Muscle layer of colon (tissue), 2 donors: Measurements from ENCODE around the gene ADAM33.
A peak's percentile ranks its signal among the peaks of the same experiment; 100 is the strongest.

Source experiments
- H3K27ac ChIP-seq: one replicate; pipeline ENCODE4 v1.7.0; 2013; ENCODE audit warnings: low read depth, mild to moderate bottlenecking, low read length, moderate library complexity
- H3K27me3 ChIP-seq, 2 donors: one replicate each; pipeline ENCODE4 v1.7.0; 2013; ENCODE audit warnings: low read length in 2 of 2, mild to moderate bottlenecking in 2 of 2; ENCODE audit not compliant: insufficient read depth in 2 of 2, control insufficient read depth in 1 of 2
- H3K36me3 ChIP-seq: one replicate; pipeline ENCODE4 v1.7.0; 2013; ENCODE audit warnings: mild to moderate bottlenecking, low read length; ENCODE audit not compliant: insufficient read depth
- H3K4me1 ChIP-seq: one replicate; pipeline ENCODE4 v1.7.0; 2013; ENCODE audit warnings: mild to moderate bottlenecking, low read length; ENCODE audit not compliant: insufficient read depth
- H3K4me3 ChIP-seq, 2 donors: one replicate each; pipeline ENCODE4 v1.7.0; 2013; ENCODE audit warnings: low read length in 2 of 2, low read depth in 1 of 2, mild to moderate bottlenecking in 1 of 2, moderate library complexity in 1 of 2
- H3K9ac ChIP-seq: one replicate; pipeline ENCODE4 v1.7.0; 2013; ENCODE audit warnings: low read length
- H3K9me3 ChIP-seq: one replicate; pipeline ENCODE4 v1.7.0; 2013; ENCODE audit warnings: mild to moderate bottlenecking, low read length
- donor health status: abdominal sarcoma.
- donor health status: Adenocarcinoma of cecum.

ADAM33 gene

GRCh38 chr20:3694864-3695263 lies 13.1 kb upstream of the ADAM33 start:
- H3K4me3 ChIP-seq = no peak overlapping the region
- no peaks in the 10 kb centered on the region for H3K9me3 ChIP-seq
- no peaks in the 10 kb centered on the region for H3K4me1 ChIP-seq
- no peaks in the 10 kb centered on the region for H3K36me3 ChIP-seq
- no peaks in the 10 kb centered on the region for H3K27me3 ChIP-seq
- no peak overlapping the region for H3K27ac ChIP-seq
- H3K9ac ChIP-seq = no peak overlapping the region

- H3K36me3 ChIP-seq = no peaks in the 10 kb centered on the region
- no peaks in the 10 kb centered on the region for H3K9me3 ChIP-seq
- H3K27me3 ChIP-seq = no peaks in the 10 kb centered on the region
- H3K4me3 ChIP-seq = no peak overlapping the region
- H3K27ac ChIP-seq = no peak overlapping the region
- no peaks in the 10 kb centered on the region for H3K4me1 ChIP-seq
- H3K9ac ChIP-seq = no peak overlapping the region
Observed at GRCh38 chr20:3693376-3693775, 11.6 kb upstream of the ADAM33 start.

GRCh38 chr20:3692706-3693294 lies 11.0 kb upstream of the ADAM33 start:
- Histone ChIP-seq H3K4me1 (peaks cover 2% of the 10 kb centered on the region), H3K9ac (no peak overlapping the region), H3K27me3 (no peaks in the 10 kb centered on the region), H3K9me3 (no peaks in the 10 kb centered on the region), H3K4me3 (no peak overlapping the region), H3K27ac (no peak overlapping the region), H3K36me3 (no peaks in the 10 kb centered on the region)

GRCh38 chr20:3691897-3692296 lies 10.1 kb upstream of the ADAM33 start:
- Histone ChIP-seq H3K9ac (no peak overlapping the region), H3K27me3 (no peaks in the 10 kb centered on the region), H3K36me3 (no peaks in the 10 kb centered on the region), H3K27ac (no peak overlapping the region), H3K4me1 (peaks cover 11% of the 10 kb centered on the region), H3K9me3 (no peaks in the 10 kb centered on the region), H3K4me3 (no peak overlapping the region)

- Histone ChIP-seq H3K27ac (no peak overlapping the region), H3K36me3 (no peaks in the 10 kb centered on the region), H3K9me3 (no peaks in the 10 kb centered on the region), H3K9ac (no peak overlapping the region), H3K27me3 (no peaks in the 10 kb centered on the region), H3K4me1 (peaks cover 16% of the 10 kb centered on the region), H3K4me3 (no peak overlapping the region)
Observed at GRCh38 chr20:3691306-3691705, 9.5 kb upstream of the ADAM33 start.

- no peaks in the 10 kb centered on the region for H3K36me3 ChIP-seq
- H3K4me1 ChIP-seq = peaks cover 18% of the 10 kb centered on the region
- H3K9ac ChIP-seq = no peak overlapping the region
- H3K4me3 ChIP-seq = no peak overlapping the region
- no peaks in the 10 kb centered on the region for H3K9me3 ChIP-seq
- H3K27me3 ChIP-seq = no peaks in the 10 kb centered on the region
- no peak overlapping the region for H3K27ac ChIP-seq
Observed at GRCh38 chr20:3690413-3690812, 8.6 kb upstream of the ADAM33 start.

GRCh38 chr20:3689978-3690377 lies 8.2 kb upstream of the ADAM33 start:
- no peak overlapping the region for H3K9ac ChIP-seq
- H3K4me1 ChIP-seq = peaks cover 18% of the 10 kb centered on the region
- no peak overlapping the region for H3K4me3 ChIP-seq

GRCh38 chr20:3687655-3688054 lies 5.8 kb upstream of the ADAM33 start:
- Histone ChIP-seq H3K9me3 (no peaks in the 10 kb centered on the region), H3K4me1 (peaks cover 18% of the 10 kb centered on the region), H3K9ac (no peak overlapping the region), H3K27ac (peak overlapping the region; percentile 73), H3K27me3 (no peaks in the 10 kb centered on the region), H3K4me3 (peak overlapping the region in 1 of 2 donors; percentile 30), H3K36me3 (no peaks in the 10 kb centered on the region)

More at GRCh38 chr20:3689978-3690377, 8.2 kb upstream of the ADAM33 start:
- Histone ChIP-seq H3K36me3 (no peaks in the 10 kb centered on the region), H3K9me3 (no peaks in the 10 kb centered on the region), H3K27ac (no peak overlapping the region), H3K27me3 (no peaks in the 10 kb centered on the region)

- peaks cover 18% of the 10 kb centered on the region for H3K4me1 ChIP-seq
- peak overlapping the region in 1 of 2 donors; percentile 30 for H3K4me3 ChIP-seq
- H3K36me3 ChIP-seq = no peaks in the 10 kb centered on the region
- no peaks in the 10 kb centered on the region for H3K27me3 ChIP-seq
- H3K27ac ChIP-seq = peak overlapping the region; percentile 83
- H3K9ac ChIP-seq = no peak overlapping the region
- H3K9me3 ChIP-seq = no peaks in the 10 kb centered on the region
Observed at GRCh38 chr20:3686867-3687321, 5.1 kb upstream of the ADAM33 start.

- peak overlapping the region; percentile 83 for H3K27ac ChIP-seq
- H3K36me3 ChIP-seq = no peaks in the 10 kb centered on the region
- H3K27me3 ChIP-seq = no peaks in the 10 kb centered on the region
- no peak overlapping the region for H3K4me3 ChIP-seq
- peaks cover 18% of the 10 kb centered on the region for H3K4me1 ChIP-seq
- no peak overlapping the region for H3K9ac ChIP-seq
- H3K9me3 ChIP-seq = no peaks in the 10 kb centered on the region
Observed at GRCh38 chr20:3686421-3686820, 4.6 kb upstream of the ADAM33 start.

- Histone ChIP-seq H3K27ac (no peak overlapping the region), H3K9me3 (no peaks in the 10 kb centered on the region), H3K36me3 (no peaks in the 10 kb centered on the region), H3K27me3 (no peaks in the 10 kb centered on the region), H3K4me1 (peaks cover 26% of the 10 kb centered on the region), H3K9ac (no peak overlapping the region), H3K4me3 (no peak overlapping the region)
Observed at GRCh38 chr20:3685341-3685740, 3.5 kb upstream of the ADAM33 start.

GRCh38 chr20:3681352-3681930 lies 369 bp downstream of the ADAM33 start:
- no peaks in the 10 kb centered on the region for H3K9me3 ChIP-seq
- peak overlapping the region; percentile 28 to 67 for H3K4me3 ChIP-seq
- H3K4me1 ChIP-seq = peaks cover 48% of the 10 kb centered on the region
- H3K27ac ChIP-seq = peak overlapping the region; percentile 79
- H3K36me3 ChIP-seq = no peaks in the 10 kb centered on the region
- H3K27me3 ChIP-seq = no peaks in the 10 kb centered on the region
- peak overlapping the region; percentile 41 for H3K9ac ChIP-seq
